RWPE2 (cell line): ENCODE measurements around the gene RRP12.

Source experiments
- ATAC-seq: fragments of 200-7000 bp; cut with Tn5 transposase; 3 replicates; pipeline ENCODE4 v1.9.1; 2021; ENCODE audit warnings: low read depth
- DNase-seq: peaks from one replicate; pipeline ENCODE4 v3.0.0-alpha.2; 2020; ENCODE audit warnings: low spot score
- H3K27ac ChIP-seq: fragments of 450-650 bp; 2 replicates; pipeline ENCODE4 v1.5.1; 2017; ENCODE audit warnings: mild to moderate bottlenecking; ENCODE audit not compliant: poor library complexity, severe bottlenecking
- H3K27me3 ChIP-seq: fragments of 250-450 bp; sonication (Bioruptor Pico); 2 replicates; pipeline ENCODE4 v1.5.1; 2021; ENCODE audit warnings: mild to moderate bottlenecking, moderate library complexity; ENCODE audit not compliant: insufficient read depth, poor library complexity, severe bottlenecking
- H3K36me3 ChIP-seq: fragments of 250-450 bp; sonication (Bioruptor Pico); 2 replicates; pipeline ENCODE4 v1.5.1; 2020; ENCODE audit warnings: low read depth, mild to moderate bottlenecking, moderate library complexity
- H3K4me1 ChIP-seq: fragments of 250-450 bp; sonication (Bioruptor Pico); 2 replicates; pipeline ENCODE4 v1.5.1; 2021; ENCODE audit warnings: mild to moderate bottlenecking, moderate library complexity; ENCODE audit not compliant: insufficient read depth, poor library complexity, severe bottlenecking
- H3K4me3 ChIP-seq: fragments of 250-450 bp; sonication (Bioruptor Pico); 2 replicates; pipeline ENCODE4 v1.5.1; 2021; ENCODE audit warnings: mild to moderate bottlenecking, moderate library complexity; ENCODE audit not compliant: severe bottlenecking
- H3K9me3 ChIP-seq: fragments of 250-450 bp; sonication (Bioruptor Pico); 2 replicates; pipeline ENCODE4 v1.5.1; 2021; ENCODE audit warnings: mild to moderate bottlenecking, moderate library complexity; ENCODE audit not compliant: severe bottlenecking
- TF ChIP-seq, protein P1 (sequence below): fragments of 450-650 bp; IDR thresholded peaks from one replicate; pipeline ENCODE4 v1.5.1; 2017; ENCODE audit warnings: mild to moderate bottlenecking, moderate library complexity; ENCODE audit not compliant: poor library complexity, severe bottlenecking

RRP12 gene

DNA sequence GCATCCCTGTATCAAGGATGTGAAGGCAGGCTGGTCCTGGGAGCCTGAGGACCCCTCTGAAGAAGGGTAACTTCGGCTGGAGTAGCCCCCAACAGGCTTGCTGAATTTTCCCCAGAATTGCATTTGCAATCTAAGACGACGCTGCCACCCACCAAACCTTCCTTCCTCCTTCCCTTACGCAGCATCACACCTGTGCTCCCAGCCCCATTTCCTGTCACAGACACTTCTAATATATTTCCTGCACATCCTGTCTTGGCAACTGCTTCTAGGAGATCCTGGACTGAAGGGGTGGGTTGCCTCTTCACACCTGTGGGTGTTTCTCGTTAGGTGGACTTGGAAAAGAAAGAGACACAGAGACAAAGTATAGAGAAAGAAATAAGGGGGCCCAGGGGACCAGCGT lies 15.4 kb upstream of the RRP12 start:
- Histone ChIP-seq H3K9me3 (no peaks in the 10 kb centered on the region), H3K27ac (no peak overlapping the region), H3K4me1 (peaks cover 21% of the 10 kb centered on the region), H3K27me3 (no peaks in the 10 kb centered on the region), H3K36me3 (no peaks in the 10 kb centered on the region), H3K4me3 (no peak overlapping the region)
- ATAC-seq (no peak), DNase-seq (no peak)
- TF ChIP-seq, protein P1, sequence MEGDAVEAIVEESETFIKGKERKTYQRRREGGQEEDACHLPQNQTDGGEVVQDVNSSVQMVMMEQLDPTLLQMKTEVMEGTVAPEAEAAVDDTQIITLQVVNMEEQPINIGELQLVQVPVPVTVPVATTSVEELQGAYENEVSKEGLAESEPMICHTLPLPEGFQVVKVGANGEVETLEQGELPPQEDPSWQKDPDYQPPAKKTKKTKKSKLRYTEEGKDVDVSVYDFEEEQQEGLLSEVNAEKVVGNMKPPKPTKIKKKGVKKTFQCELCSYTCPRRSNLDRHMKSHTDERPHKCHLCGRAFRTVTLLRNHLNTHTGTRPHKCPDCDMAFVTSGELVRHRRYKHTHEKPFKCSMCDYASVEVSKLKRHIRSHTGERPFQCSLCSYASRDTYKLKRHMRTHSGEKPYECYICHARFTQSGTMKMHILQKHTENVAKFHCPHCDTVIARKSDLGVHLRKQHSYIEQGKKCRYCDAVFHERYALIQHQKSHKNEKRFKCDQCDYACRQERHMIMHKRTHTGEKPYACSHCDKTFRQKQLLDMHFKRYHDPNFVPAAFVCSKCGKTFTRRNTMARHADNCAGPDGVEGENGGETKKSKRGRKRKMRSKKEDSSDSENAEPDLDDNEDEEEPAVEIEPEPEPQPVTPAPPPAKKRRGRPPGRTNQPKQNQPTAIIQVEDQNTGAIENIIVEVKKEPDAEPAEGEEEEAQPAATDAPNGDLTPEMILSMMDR = no peak

DNA sequence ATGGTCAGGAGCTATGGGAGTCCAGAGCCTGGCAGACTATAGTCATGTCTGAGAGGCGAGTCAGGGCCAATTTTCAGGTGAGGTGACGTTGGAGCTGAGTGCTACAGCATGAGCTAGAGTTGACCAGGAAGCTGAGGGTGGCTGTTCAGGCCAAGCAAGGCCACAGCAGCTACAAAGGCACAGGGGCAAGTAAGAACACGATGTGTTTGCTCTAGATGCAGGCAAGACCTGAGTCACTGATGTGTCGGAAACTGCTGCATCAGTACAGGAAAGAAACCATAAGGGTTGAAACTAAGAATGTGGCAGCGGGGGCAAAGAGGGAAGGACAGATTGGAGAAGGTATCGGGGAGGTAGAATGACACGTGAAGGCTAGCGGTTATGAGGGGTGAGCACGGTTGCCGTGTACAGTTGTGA lies 11.8 kb upstream of the RRP12 start:
- Histone ChIP-seq H3K9me3 (no peaks in the 10 kb centered on the region), H3K27me3 (no peaks in the 10 kb centered on the region), H3K27ac (peak overlapping the region; percentile 85), H3K4me3 (no peak overlapping the region), H3K4me1 (peaks cover 32% of the 10 kb centered on the region), H3K36me3 (no peaks in the 10 kb centered on the region)
- TF ChIP-seq, protein P1 = no peak
- ATAC-seq (peak; percentile 97), DNase-seq (peak; percentile 85)

DNA sequence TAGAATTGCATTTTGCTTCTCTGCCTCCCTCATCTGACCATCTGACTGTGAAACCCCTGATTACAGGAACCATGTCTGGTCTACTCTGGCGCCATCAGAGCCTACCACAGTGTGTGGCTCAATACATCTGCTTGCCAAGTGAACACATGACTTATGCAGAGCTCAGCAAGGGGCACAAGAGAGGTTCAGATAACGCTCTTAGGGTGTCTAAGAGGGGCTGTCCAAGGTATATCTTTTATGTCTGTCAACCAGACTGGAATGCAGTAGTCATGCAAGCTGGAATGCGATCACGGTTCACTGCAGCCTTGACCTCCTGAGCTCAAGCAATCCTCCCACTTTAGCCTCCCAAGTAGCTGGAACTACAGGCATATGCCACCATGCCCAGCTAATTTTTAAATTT lies 10.3 kb upstream of the RRP12 start:
- peaks cover 39% of the 10 kb centered on the region for H3K4me1 ChIP-seq
- ATAC-seq (no peak), DNase-seq (no peak)

DNA sequence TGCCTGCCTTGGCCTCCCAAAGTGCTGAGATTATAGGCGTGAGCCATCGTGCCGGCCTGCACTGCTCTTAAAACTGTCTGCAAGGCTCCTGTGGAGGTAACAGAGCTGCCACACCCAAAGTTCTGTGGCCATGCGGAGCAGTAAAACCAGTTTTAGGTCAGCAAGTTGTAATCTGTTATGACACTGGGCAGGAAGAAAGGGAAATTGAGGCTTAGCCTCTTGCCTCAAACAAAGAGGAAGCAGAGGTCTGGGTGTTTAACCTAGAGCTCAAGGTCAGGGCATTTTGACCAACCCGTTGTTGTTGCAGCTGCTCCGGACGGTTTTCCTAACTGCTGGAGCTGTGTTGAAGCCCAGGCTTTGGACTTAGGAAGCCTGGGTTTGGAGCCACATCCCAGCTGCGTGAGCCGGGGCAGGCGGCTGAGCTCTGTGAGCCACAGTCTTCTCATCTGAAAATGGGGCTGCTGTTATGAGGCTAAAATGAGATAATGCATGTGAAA lies 7.4 kb upstream of the RRP12 start:
- TF ChIP-seq, protein P1 = no peak
- no peaks in the 10 kb centered on the region for H3K36me3 ChIP-seq
- ATAC-seq (no peak), DNase-seq (no peak)
- peak overlapping the region; percentile 46 for H3K27ac ChIP-seq
- H3K4me3 ChIP-seq = no peak overlapping the region
- H3K27me3 ChIP-seq = no peaks in the 10 kb centered on the region
- peaks cover 39% of the 10 kb centered on the region for H3K4me1 ChIP-seq
- H3K9me3 ChIP-seq = no peaks in the 10 kb centered on the region

More for the DNA sequence above, 10.3 kb upstream of the RRP12 start:
- peak overlapping the region; percentile 85 for H3K27ac ChIP-seq
- no peaks in the 10 kb centered on the region for H3K36me3 ChIP-seq
- H3K4me3 ChIP-seq = no peak overlapping the region
- TF ChIP-seq, protein P1 = no peak
- H3K9me3 ChIP-seq = no peaks in the 10 kb centered on the region
- H3K27me3 ChIP-seq = no peaks in the 10 kb centered on the region

DNA sequence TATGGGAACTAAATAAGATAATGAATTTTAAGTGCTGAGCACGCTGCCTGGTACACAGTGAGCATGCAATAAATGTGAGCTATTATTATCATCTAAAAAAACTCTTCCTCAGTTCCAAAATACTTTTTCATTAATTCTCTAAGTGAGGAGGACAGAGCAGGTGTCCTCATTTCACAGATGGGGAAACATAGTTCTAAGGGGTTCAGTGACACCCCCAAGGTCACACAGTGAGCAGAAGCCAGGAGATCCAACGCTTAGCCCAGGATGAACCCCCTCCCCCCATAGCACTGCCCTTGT lies 6.8 kb upstream of the RRP12 start:
- no peaks in the 10 kb centered on the region for H3K36me3 ChIP-seq
- DNase-seq (no peak), ATAC-seq (no peak)
- H3K4me3 ChIP-seq = no peak overlapping the region
- no peaks in the 10 kb centered on the region for H3K27me3 ChIP-seq
- H3K9me3 ChIP-seq = no peaks in the 10 kb centered on the region
- peaks cover 34% of the 10 kb centered on the region for H3K4me1 ChIP-seq
- peak overlapping the region; percentile 46 for H3K27ac ChIP-seq
- TF ChIP-seq, protein P1 = no peak
